ENCODE results near the gene ZNF346.

ZNF346 gene

GRCh38 chr5:177035976-177036375 lies 13.5 kb downstream of the ZNF346 start:
- no peak for TF ChIP-seq CTCF (IDR thresholded peaks at IDR 0.05; ENCODE audit: borderline replicate concordance, insufficient read depth, low read depth, low read length)

GRCh38 chr5:177036443-177036842 lies 13.9 kb downstream of the ZNF346 start:
- no peak overlapping the region for H3K4me3 ChIP-seq (ENCODE audit: low read depth, low read length)
- TF ChIP-seq CTCF (IDR thresholded peaks at IDR 0.05; ENCODE audit: borderline replicate concordance, insufficient read depth, low read depth, low read length) = no peak

More at GRCh38 chr5:177035976-177036375, 13.5 kb downstream of the ZNF346 start:
- H3K4me3 ChIP-seq (ENCODE audit: low read depth, low read length) = no peak overlapping the region

- H3K4me3 ChIP-seq (ENCODE audit: low read depth, low read length) = no peak overlapping the region
- TF ChIP-seq CTCF (IDR thresholded peaks at IDR 0.05; ENCODE audit: borderline replicate concordance, insufficient read depth, low read depth, low read length) = no peak
Measured at GRCh38 chr5:177036921-177037320, 14.4 kb downstream of the ZNF346 start.

GRCh38 chr5:177040814-177041420 lies 18.4 kb downstream of the ZNF346 start:
- no peak overlapping the region for H3K4me3 ChIP-seq (ENCODE audit: low read depth, low read length)
- no peak for TF ChIP-seq CTCF (IDR thresholded peaks at IDR 0.05; ENCODE audit: borderline replicate concordance, insufficient read depth, low read depth, low read length)

GRCh38 chr5:177041936-177042335 lies 19.4 kb downstream of the ZNF346 start:
- no peak for TF ChIP-seq CTCF (IDR thresholded peaks at IDR 0.05; ENCODE audit: borderline replicate concordance, insufficient read depth, low read depth, low read length)
- no peak overlapping the region for H3K4me3 ChIP-seq (ENCODE audit: low read depth, low read length)

- H3K4me3 ChIP-seq (ENCODE audit: low read depth, low read length) = no peak overlapping the region
- no peak for TF ChIP-seq CTCF (IDR thresholded peaks at IDR 0.05; ENCODE audit: borderline replicate concordance, insufficient read depth, low read depth, low read length)
Measured at GRCh38 chr5:177043114-177043513, 20.6 kb downstream of the ZNF346 start.

- H3K4me3 ChIP-seq (ENCODE audit: low read depth, low read length) = no peak overlapping the region
- no peak for TF ChIP-seq CTCF (IDR thresholded peaks at IDR 0.05; ENCODE audit: borderline replicate concordance, insufficient read depth, low read depth, low read length)
Measured at GRCh38 chr5:177043958-177044357, 21.5 kb downstream of the ZNF346 start.
